ENCODE measurements around the gene CCP110. TPM values are rescaled to one million over a fixed set of nuclear protein-coding genes. Genes with fewer than 3 reads are reported as not detected.

CCP110 gene
- total and polyA plus RNA-seq, 12 donors = 3.0 to 14.0 (median 9.9) TPM

DNA sequence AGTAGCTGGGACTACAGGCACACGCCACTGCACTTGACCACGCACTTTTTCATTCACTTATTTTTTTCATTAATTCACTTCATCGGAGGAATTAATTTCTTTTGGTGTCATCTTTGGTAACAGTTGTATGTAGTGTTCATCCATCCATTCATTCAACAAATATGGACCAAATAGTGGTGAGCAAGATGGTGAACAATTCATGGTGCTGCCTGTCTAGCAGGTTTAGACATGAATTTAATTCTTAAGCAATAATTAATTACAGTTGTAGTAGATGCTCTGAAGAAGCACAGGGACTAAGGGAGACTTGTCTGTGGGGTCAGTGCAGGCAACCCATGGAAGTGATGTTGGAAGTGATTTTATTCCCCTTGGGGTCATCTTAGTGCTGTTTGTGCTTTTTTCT, 24.3 kb upstream of the CCP110 start:
- H3K36me3 ChIP-seq (replicated peaks in 1 of 2) = peaks cover 0 to 30% of the 10 kb centered on the region in 2 donors
- no peaks in the 10 kb centered on the region for H3K9me3 ChIP-seq (replicated peaks in 1 of 3)
- intact Hi-C loops (cut with DNase I) = no loop called here
- no peak overlapping the region for H3K4me3 ChIP-seq
- no peaks in the 10 kb centered on the region for H3K4me1 ChIP-seq (replicated peaks in 1 of 2)
- no peak for DNase-seq
- TF ChIP-seq, protein P1, sequence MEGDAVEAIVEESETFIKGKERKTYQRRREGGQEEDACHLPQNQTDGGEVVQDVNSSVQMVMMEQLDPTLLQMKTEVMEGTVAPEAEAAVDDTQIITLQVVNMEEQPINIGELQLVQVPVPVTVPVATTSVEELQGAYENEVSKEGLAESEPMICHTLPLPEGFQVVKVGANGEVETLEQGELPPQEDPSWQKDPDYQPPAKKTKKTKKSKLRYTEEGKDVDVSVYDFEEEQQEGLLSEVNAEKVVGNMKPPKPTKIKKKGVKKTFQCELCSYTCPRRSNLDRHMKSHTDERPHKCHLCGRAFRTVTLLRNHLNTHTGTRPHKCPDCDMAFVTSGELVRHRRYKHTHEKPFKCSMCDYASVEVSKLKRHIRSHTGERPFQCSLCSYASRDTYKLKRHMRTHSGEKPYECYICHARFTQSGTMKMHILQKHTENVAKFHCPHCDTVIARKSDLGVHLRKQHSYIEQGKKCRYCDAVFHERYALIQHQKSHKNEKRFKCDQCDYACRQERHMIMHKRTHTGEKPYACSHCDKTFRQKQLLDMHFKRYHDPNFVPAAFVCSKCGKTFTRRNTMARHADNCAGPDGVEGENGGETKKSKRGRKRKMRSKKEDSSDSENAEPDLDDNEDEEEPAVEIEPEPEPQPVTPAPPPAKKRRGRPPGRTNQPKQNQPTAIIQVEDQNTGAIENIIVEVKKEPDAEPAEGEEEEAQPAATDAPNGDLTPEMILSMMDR (IDR thresholded peaks at IDR 0.05) = no peak
- no peak for TF ChIP-seq POLR2A (IDR thresholded peaks at IDR 0.05)
- 60 to 88% (median 79%) methylated on average over 3 of the region's 3 CpGs for WGBS, 4 donors
- H3K27ac ChIP-seq = no peak overlapping the region
- H3K27me3 ChIP-seq = no peaks in the 10 kb centered on the region

DNA sequence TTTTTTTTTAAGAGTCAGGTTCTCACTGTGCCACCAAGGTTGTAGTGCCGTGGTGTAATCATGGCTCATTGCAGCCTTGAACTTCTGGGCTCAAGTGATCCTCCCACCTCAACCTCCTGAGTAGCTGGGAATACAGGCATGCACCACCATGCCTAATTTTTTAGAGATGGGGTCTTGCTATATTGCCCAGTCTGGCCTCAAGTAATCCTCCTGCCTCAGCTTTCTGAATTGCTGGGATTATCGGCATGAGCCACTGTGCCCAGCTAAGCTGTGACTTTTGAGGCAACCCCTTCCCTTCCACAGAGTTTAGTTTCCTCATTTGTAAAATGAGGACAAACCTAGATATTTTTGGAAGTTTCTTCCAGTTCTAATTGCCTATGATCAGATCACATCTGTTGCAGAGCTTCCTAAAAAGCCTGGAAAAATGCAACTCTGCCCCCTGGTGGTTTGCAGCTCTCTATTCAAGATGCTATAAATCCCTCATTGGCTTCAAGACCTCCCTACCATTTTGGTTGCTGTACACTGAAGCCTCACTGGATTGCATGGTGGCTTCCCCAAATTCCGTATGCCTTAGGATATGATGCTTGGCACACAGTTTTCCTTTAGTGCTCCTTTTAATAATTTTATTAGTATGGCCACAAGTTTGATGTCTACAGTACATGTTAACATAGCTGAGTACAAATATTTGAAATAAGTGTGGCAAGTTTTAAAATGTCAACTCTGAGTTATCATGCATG, 21.2 kb upstream of the CCP110 start:
- WGBS, 4 donors = 70 to 82% (median 72%) methylated on average over 3 of the region's 3 CpGs
- no peaks in the 10 kb centered on the region for H3K27me3 ChIP-seq
- DNase-seq = peak; percentile 72 to 89 (median 80)
- H3K4me3 ChIP-seq = no peak overlapping the region
- peaks cover 0 to 4% of the 10 kb centered on the region in 2 donors for H3K4me1 ChIP-seq (replicated peaks in 1 of 2)
- intact Hi-C loops (cut with DNase I) = loop anchor here (5.0 to 10.0 kb wide), 4 partner anchors 115 to 418 kb away; no protein-coding TSS in a partner anchor
- no peak for TF ChIP-seq POLR2A (IDR thresholded peaks at IDR 0.05)
- TF ChIP-seq, protein P1 (IDR thresholded peaks at IDR 0.05) = peak; percentile 58 to 82 (median 70)
- H3K9me3 ChIP-seq (replicated peaks in 1 of 3) = no peaks in the 10 kb centered on the region
- no peak overlapping the region for H3K27ac ChIP-seq
- peaks cover 0 to 50% of the 10 kb centered on the region in 2 donors for H3K36me3 ChIP-seq (replicated peaks in 1 of 2)

DNA sequence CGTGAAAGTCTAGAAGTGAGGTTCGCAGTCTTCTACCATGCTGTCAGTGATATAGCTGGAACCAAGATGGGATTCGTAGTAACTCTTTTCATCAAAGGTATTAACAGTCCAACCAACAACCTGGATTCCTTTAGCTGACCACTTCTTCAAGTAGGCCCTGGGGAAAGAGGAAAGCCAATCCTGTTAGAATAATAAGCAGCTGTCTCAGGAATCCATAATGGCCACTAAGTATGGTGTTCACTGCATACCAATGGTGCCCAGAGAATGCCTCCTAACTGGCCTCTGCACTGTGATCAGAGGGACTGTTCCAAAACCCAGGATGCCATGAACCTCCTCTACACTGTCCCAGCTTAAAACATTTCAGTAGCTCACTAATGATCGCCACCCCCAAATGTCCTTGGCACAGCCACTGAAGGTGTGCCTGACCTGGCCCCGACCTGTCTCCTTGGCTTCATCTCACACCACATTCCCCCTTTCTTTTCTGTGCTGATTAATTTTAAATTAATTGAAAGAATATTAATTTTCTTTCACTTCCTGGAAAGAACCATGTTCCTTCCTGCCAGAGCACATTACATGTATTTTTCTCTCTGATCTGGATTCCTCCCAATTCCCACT, 20.2 kb upstream of the CCP110 start:
- no peak for DNase-seq
- Histone ChIP-seq H3K9me3 (replicated peaks in 1 of 3) (no peaks in the 10 kb centered on the region), H3K4me3 (no peak overlapping the region), H3K36me3 (replicated peaks in 1 of 2) (peaks cover 0 to 51% of the 10 kb centered on the region in 2 donors), H3K4me1 (replicated peaks in 1 of 2) (peaks cover 0 to 4% of the 10 kb centered on the region in 2 donors), H3K27me3 (no peaks in the 10 kb centered on the region), H3K27ac (no peak overlapping the region)
- 86 to 96% (median 92%) methylated on average over 5 of the region's 5 CpGs for WGBS, 4 donors
- TF ChIP-seq, protein P1 (IDR thresholded peaks at IDR 0.05) = no peak
- intact Hi-C loops (cut with DNase I) = loop anchor here (5.0 to 10.0 kb wide), 4 partner anchors 116 to 419 kb away; no protein-coding TSS in a partner anchor

DNA sequence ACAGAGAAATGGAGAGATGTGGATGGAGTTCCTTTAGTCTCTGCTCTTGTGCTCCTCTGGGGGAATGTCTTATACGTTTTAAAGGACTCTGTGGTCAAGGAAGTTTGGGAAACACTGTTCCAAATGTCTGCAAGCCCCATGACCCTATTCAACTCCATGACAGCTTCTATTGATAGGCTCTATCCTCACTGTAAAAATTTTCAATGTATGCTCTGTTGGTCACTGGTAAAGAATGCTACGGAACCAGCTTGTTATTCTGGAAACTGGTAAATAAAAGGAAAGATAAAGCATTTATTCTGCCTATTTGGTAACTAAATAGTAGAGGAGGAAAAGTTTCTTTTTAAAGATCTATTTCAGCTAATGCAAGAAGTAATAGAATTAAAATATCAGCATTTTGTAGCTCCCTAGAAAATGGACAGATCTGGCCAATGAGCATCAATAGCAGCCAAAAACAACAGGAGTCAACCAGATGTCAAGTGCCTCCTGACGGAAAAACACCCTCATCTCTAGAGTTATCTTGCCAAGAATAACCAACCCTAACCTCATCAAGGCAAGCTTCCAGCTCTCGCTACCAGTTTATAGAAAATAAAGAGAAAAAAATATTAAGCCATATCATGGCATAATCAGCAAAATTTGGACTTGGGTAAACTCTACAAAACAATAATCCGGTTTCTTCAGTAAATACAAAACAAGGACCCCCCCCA, 18.0 kb upstream of the CCP110 start:
- H3K36me3 ChIP-seq (replicated peaks in 1 of 2) = peaks cover 0 to 63% of the 10 kb centered on the region in 2 donors
- no peak for TF ChIP-seq POLR2A (IDR thresholded peaks at IDR 0.05)
- TF ChIP-seq, protein P1 (IDR thresholded peaks at IDR 0.05) = no peak
- intact Hi-C loops (cut with DNase I) = loop anchor here (10.0 kb wide), 3 partner anchors 121 to 421 kb away; no protein-coding TSS in a partner anchor
- peak in 1 of 7 donors; percentile 13 for DNase-seq
- no peak overlapping the region for H3K4me3 ChIP-seq
- H3K4me1 ChIP-seq (replicated peaks in 1 of 2) = peaks cover 0 to 4% of the 10 kb centered on the region in 2 donors
- no peak overlapping the region for H3K27ac ChIP-seq
- 65 to 80% (median 69%) methylated on average over 5 of the region's 5 CpGs for WGBS, 4 donors
- H3K9me3 ChIP-seq (replicated peaks in 1 of 3) = no peaks in the 10 kb centered on the region
- no peaks in the 10 kb centered on the region for H3K27me3 ChIP-seq
